Fibroblast of mammary gland (primary cell): ENCODE measurements around the gene RGMA.
A peak's percentile ranks its signal among the peaks of the same experiment; 100 is the strongest.

Source experiments
- DNase-seq: peaks from one replicate; pipeline ENCODE4 v3.0.0-alpha.2; 2010; ENCODE audit warnings: low read depth
- H3K4me3 ChIP-seq: 2 replicates; pipeline ENCODE4 v1.5.1; 2011; ENCODE audit warnings: low read depth, mild to moderate bottlenecking, low read length, moderate library complexity; ENCODE audit not compliant: control insufficient read depth
- TF ChIP-seq, protein P1 (sequence below): conservative IDR thresholded peaks from 2 replicates; pipeline ENCODE4 v1.5.1; 2011; ENCODE audit warnings: low read depth, low read length, inconsistent platforms; ENCODE audit not compliant: control insufficient read depth, insufficient read depth

Gene RGMA

DNA sequence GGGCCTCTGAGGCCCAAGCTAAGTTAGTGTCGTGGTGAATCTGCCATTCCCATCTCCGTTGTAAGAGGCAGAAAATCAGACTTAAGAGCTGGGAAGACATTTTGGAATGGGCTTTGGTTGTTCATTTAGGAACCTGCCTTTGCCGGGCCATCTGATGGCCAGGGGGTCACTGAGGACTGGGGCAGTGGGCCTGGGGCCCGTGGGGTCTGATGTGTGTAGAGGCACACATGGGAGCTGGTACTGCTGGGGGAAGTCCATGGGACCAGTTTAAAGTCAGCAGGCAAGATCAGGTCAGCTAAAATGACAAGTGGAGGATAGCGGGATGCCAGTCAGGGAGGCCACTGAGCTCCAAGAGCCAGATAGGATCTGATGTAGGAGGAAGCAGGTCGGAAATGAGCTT lies 38.3 kb upstream of the RGMA start:
- no peak overlapping the region for H3K4me3 ChIP-seq
- DNase-seq = no peak
- TF ChIP-seq, protein P1, sequence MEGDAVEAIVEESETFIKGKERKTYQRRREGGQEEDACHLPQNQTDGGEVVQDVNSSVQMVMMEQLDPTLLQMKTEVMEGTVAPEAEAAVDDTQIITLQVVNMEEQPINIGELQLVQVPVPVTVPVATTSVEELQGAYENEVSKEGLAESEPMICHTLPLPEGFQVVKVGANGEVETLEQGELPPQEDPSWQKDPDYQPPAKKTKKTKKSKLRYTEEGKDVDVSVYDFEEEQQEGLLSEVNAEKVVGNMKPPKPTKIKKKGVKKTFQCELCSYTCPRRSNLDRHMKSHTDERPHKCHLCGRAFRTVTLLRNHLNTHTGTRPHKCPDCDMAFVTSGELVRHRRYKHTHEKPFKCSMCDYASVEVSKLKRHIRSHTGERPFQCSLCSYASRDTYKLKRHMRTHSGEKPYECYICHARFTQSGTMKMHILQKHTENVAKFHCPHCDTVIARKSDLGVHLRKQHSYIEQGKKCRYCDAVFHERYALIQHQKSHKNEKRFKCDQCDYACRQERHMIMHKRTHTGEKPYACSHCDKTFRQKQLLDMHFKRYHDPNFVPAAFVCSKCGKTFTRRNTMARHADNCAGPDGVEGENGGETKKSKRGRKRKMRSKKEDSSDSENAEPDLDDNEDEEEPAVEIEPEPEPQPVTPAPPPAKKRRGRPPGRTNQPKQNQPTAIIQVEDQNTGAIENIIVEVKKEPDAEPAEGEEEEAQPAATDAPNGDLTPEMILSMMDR = no peak

DNA sequence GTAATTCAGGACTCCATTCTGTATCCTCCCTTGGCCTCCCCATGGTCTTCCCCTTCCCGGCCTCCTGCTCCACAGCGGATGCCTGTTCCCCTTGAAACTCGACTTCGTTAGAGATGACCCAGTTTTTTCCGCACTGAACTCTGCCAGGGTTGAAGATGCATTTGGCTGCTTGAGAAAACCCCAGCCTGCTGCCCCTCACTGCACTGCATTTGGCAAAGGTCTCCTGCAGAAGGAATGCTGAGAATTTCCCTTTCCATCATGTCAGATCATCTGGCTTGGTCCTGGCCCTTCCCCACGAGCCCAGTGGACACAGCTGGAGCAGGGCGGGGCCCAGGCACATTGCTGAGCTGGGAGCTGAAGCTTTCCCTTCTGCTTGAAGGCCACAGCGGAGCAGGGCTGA lies 37.6 kb upstream of the RGMA start:
- no peak overlapping the region for H3K4me3 ChIP-seq
- TF ChIP-seq, protein P1 = no peak

DNA sequence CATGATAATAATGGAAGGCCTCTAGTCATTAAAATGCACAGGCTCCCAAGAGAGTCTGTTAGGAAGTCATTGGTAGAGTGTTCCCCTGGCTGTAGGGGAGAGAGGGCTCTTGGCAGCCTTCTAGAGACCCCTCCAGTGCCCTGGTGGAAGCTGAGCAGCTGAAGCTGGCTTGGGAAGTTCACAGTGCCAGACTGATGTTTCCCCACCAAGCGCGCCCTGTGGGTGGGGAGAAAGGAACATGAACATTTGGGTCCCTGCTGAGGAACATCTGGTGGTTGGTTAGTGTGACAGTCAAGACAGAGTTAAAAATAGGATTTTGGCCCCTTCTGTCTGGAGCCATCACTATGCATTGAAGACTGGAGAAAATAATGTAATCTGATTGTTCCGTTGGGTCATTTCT lies 37.1 kb upstream of the RGMA start:
- DNase-seq = no peak
- no peak overlapping the region for H3K4me3 ChIP-seq
- TF ChIP-seq, protein P1 = no peak

More for the DNA sequence above, 37.6 kb upstream of the RGMA start:
- DNase-seq = no peak

DNA sequence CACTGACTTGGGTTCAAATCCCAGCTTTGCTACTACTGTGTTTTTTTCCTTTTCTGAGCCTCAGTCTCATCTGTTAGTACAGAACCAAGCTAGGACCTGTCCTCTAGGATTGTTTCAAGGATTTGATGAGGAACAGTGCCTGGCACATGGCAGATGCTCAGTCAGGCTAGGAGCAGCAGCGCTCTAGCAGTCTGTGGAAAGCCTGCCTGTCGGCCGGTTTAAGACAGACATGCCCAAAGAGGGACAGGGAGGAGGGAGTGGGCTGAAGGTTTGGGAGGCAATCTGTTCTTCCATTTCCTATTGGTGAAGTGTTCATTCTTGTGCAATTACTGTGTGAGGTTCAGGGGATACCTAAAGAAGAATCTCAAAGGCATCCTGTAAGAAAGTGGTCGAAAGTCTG lies 35.1 kb upstream of the RGMA start:
- TF ChIP-seq, protein P1 = no peak
- H3K4me3 ChIP-seq = no peak overlapping the region
- DNase-seq = no peak

DNA sequence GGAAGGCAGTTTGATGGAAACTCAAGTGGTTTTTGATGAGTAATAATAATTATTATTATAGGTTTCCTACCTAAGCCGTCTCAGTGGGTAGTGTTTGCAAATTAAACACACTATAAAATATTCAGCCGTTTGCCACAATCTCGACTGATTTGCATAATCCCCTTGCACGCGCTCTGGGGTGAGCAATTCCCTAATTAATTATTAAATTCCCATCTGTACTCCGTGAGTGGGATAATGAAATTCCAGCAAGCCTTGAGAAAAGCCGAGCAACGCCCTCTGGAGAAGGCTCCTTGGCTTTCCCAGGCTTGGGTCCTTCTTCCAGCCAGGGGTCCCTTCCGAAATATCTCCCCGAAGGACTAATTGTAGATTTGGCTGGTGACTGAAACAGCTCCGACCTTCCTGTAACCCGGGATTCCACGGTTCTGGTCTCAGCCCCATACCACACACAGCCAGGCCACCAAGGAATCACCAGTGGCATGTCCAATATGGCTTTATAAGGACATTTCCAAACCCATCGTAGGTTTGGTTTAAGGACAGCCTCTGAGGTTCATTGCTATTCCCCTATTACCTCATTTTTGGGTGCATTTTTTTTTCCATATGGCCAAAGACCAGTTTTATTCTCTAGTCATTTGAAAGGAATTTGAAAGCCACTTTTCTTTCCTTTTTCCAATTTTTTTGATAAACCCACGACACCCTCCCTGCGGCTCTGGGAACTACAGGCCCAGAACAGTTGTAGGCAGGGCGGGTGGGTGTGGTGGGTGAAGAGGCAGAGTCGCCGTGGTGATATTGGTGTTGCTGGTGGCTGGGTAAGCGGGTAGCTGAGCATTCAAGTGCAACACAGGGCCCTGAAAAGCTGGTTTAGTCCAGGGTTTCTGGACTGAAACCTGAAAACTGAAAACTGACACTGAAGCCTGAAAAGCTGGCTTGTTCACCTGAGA lies 33.2 kb upstream of the RGMA start:
- peak; percentile 3 for DNase-seq
- H3K4me3 ChIP-seq = no peak overlapping the region

DNA sequence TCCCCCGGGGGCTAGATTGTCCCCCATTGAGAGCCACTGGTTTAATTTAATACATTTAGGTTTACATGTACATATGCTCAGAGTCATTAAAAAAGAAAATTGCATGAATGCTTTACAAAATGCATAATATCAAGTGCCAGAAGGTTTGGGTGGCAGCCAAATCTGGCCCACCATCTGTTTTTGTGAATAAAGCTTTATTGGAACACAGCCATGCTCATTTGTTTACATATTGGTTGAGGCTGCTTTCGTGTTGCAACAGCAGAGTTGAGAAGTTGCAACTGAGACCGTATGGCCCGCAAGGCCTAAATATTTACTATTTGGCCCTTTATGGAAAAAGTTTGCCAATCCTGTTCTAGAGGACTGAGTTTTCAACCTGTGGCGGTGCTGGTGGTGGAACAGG lies 32.1 kb upstream of the RGMA start:
- TF ChIP-seq, protein P1 = no peak

More for the DNA sequence above, 33.2 kb upstream of the RGMA start:
- TF ChIP-seq, protein P1 = no peak

More for the DNA sequence above, 32.1 kb upstream of the RGMA start:
- DNase-seq = no peak
- no peak overlapping the region for H3K4me3 ChIP-seq
